ENCODE data around the gene ZNF281. TPM values are rescaled to one million over a fixed set of nuclear protein-coding genes. Genes with fewer than 3 reads are reported as not detected.
A peak's percentile ranks its signal among the peaks of the same experiment; 100 is the strongest.

Gene ZNF281
- total RNA-seq (2022) = 22.3 and 24.8 TPM in 2 replicates
- Bru-seq, nascent RNA = percentile 97 among the genes with signal in this experiment
- percentile 91 among the genes with signal in this experiment for BruChase-seq, experiment 1, labeled RNA remaining after a 6-hour chase
- percentile 99 among the genes with signal in this experiment for BruChase-seq, experiment 2, labeled RNA remaining after a 2-hour chase
- long read RNA-seq, full-length matches to known transcripts = 37 of 49 reads
- long read RNA-seq, partial matches to known transcripts = 0 of 49 reads
- long read RNA-seq, other reads (novel, unspliced or antisense) = 12 of 49 reads

GRCh38 chr1:200409761-200410565 lies at the start of gene ZNF281:
Gene ZNF281, minus strand, starts transcription at chr1:200410036. Its CDS starts 331 bp downstream, at chr1:200409705.
- no TSS peak for BruUV-seq (replicated peaks)
- no peaks in the 10 kb centered on the region for H3K27me3 Mint-ChIP-seq (ENCODE audit: insufficient read depth, unreplicated experiment)
- peak within 1 kb of the TSS; percentile 94 for H3K4me3 Mint-ChIP-seq (ENCODE audit: unreplicated experiment)
- no peak for TF ChIP-seq CTCF (IDR thresholded peaks at IDR 0.05; ENCODE audit: unreplicated experiment)
- ChIA-PET POLR2A (interaction anchor here (0.6 to 9.2 kb wide), 12 partner anchors 10 to 635 kb away, joined by 3 to 81 read pairs (median 3); no protein-coding TSS in a partner anchor), CTCF (interaction anchor here (1.2 to 1.5 kb wide), 2 partner anchors 30 to 80 kb away, joined by 3 to 4 read pairs; no protein-coding TSS in a partner anchor)
- H3K36me3 Mint-ChIP-seq (ENCODE audit: insufficient read depth, unreplicated experiment) = peaks cover 46% of the 10 kb centered on the region
- peaks cover 5% of the 10 kb centered on the region for H3K9me3 Mint-ChIP-seq (ENCODE audit: unreplicated experiment)
- peaks cover 60% of the 10 kb centered on the region for H3K4me1 Mint-ChIP-seq (ENCODE audit: insufficient read depth, unreplicated experiment)
- H3K27ac Mint-ChIP-seq (ENCODE audit: low read depth, unreplicated experiment) = peak within 1 kb of the TSS; percentile 93
- intact Hi-C loops (cut with micrococcal nuclease) = loop anchor here (5.0 to 10.0 kb wide), 2 partner anchors 33 to 725 kb away; no protein-coding TSS in a partner anchor
- peak; percentile 97 for DNase-seq (ENCODE audit: unreplicated experiment)

- POLR2A ChIA-PET = interaction anchor here (0.9 kb wide), 1 partner anchor 10 kb away, joined by 3 read pairs; no protein-coding TSS in a partner anchor
These were observed 48.9 kb upstream of the ZNF281 start for GRCh38 chr1:200458780-200459179.

GRCh38 chr1:200457810-200458209 lies 48.0 kb upstream of the ZNF281 start:
- no peak for TF ChIP-seq CTCF (IDR thresholded peaks at IDR 0.05; ENCODE audit: unreplicated experiment)

More at GRCh38 chr1:200458780-200459179, 48.9 kb upstream of the ZNF281 start:
- intact Hi-C loops (cut with micrococcal nuclease) = no loop called here
- Mint-ChIP-seq H3K9me3 (ENCODE audit: unreplicated experiment) (no peaks in the 10 kb centered on the region), H3K27me3 (ENCODE audit: insufficient read depth, unreplicated experiment) (no peaks in the 10 kb centered on the region), H3K4me1 (ENCODE audit: insufficient read depth, unreplicated experiment) (peaks cover 8% of the 10 kb centered on the region), H3K27ac (ENCODE audit: low read depth, unreplicated experiment) (no peak overlapping the region), H3K4me3 (ENCODE audit: unreplicated experiment) (no peak overlapping the region), H3K36me3 (ENCODE audit: insufficient read depth, unreplicated experiment) (no peaks in the 10 kb centered on the region)
- no TSS peak for BruUV-seq (replicated peaks)
- no peak for DNase-seq (ENCODE audit: unreplicated experiment)
- no peak for TF ChIP-seq CTCF (IDR thresholded peaks at IDR 0.05; ENCODE audit: unreplicated experiment)
- CTCF ChIA-PET = interaction anchor here (0.5 kb wide), 1 partner anchor 788 kb away, joined by 4 read pairs; no protein-coding TSS in a partner anchor

GRCh38 chr1:200454425-200454824 lies 44.6 kb upstream of the ZNF281 start:
- intact Hi-C loops (cut with micrococcal nuclease) = no loop called here
- no peak for TF ChIP-seq CTCF (IDR thresholded peaks at IDR 0.05; ENCODE audit: unreplicated experiment)
- H3K4me3 Mint-ChIP-seq (ENCODE audit: unreplicated experiment) = no peak overlapping the region
- POLR2A ChIA-PET = interaction anchor here (1.3 kb wide), 1 partner anchor 13 kb away, joined by 3 read pairs; no protein-coding TSS in a partner anchor
- DNase-seq (ENCODE audit: unreplicated experiment) = no peak
- no peaks in the 10 kb centered on the region for H3K9me3 Mint-ChIP-seq (ENCODE audit: unreplicated experiment)
- H3K27ac Mint-ChIP-seq (ENCODE audit: low read depth, unreplicated experiment) = no peak overlapping the region
- H3K36me3 Mint-ChIP-seq (ENCODE audit: insufficient read depth, unreplicated experiment) = no peaks in the 10 kb centered on the region
- CTCF ChIA-PET = no interaction called here
- no TSS peak for BruUV-seq (replicated peaks)
- H3K4me1 Mint-ChIP-seq (ENCODE audit: insufficient read depth, unreplicated experiment) = peaks cover 14% of the 10 kb centered on the region
- no peaks in the 10 kb centered on the region for H3K27me3 Mint-ChIP-seq (ENCODE audit: insufficient read depth, unreplicated experiment)

More at GRCh38 chr1:200457810-200458209, 48.0 kb upstream of the ZNF281 start:
- CTCF ChIA-PET = interaction anchor here (0.7 to 1.4 kb wide), 5 partner anchors 24 to 178 kb away, joined by 3 to 5 read pairs (median 3); no protein-coding TSS in a partner anchor
- Mint-ChIP-seq H3K27ac (ENCODE audit: low read depth, unreplicated experiment) (no peak overlapping the region), H3K36me3 (ENCODE audit: insufficient read depth, unreplicated experiment) (no peaks in the 10 kb centered on the region), H3K4me3 (ENCODE audit: unreplicated experiment) (no peak overlapping the region), H3K9me3 (ENCODE audit: unreplicated experiment) (no peaks in the 10 kb centered on the region), H3K4me1 (ENCODE audit: insufficient read depth, unreplicated experiment) (peaks cover 18% of the 10 kb centered on the region), H3K27me3 (ENCODE audit: insufficient read depth, unreplicated experiment) (no peaks in the 10 kb centered on the region)
- intact Hi-C loops (cut with micrococcal nuclease) = no loop called here
- DNase-seq (ENCODE audit: unreplicated experiment) = no peak
- POLR2A ChIA-PET = interaction anchor here (0.6 kb wide), 1 partner anchor 1715 kb away, joined by 3 read pairs; no protein-coding TSS in a partner anchor
- no TSS peak for BruUV-seq (replicated peaks)

Data from MCF 10A (cell line).